Measurements from ENCODE around the gene ZNF583. TPM values are rescaled to one million over a fixed set of nuclear protein-coding genes. Genes with fewer than 3 reads are reported as not detected.

The ZNF583 gene
- total RNA-seq: 1.0 TPM

GRCh38 chr19:56403764-56404704, at the start of gene ZNF583:
Gene ZNF583 (plus strand): TSS chr19:56404332. CDS start chr19:56407115, 2,783 bp downstream.
- peaks cover 36% of the 10 kb centered on the region for H3K9me3 ChIP-seq (ENCODE audit: low read depth, low read length)
- H3K27me3 ChIP-seq (ENCODE audit: insufficient read depth, low read length): no peaks in the 10 kb centered on the region
- H3K4me3 ChIP-seq (ENCODE audit: low read length): peak within 1 kb of the TSS; percentile 71
- H3K4me1 ChIP-seq (ENCODE audit: insufficient read depth, low read length): peaks cover 19% of the 10 kb centered on the region

DNA sequence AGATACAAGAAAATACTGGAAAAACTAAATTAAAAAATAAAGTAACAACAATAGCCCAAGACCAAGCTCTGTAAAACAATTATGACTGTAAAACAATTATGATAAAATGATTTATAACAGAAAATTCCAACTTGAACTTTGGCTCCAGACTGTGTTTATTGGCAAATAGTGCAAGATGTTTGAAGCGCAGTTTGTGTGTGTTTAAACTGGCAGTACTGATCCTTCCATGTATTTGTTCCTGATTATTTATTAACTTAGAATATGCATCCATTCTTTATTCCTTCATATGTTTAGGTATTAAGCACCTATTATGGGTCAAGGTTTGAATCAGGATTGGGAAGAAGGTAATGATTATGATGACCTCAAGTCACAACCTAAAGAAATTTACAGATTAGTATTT, 48.6 kb upstream of the ZNF583 start:
- no peaks in the 10 kb centered on the region for H3K4me1 ChIP-seq (ENCODE audit: insufficient read depth, low read length)
- no peak overlapping the region for H3K4me3 ChIP-seq (ENCODE audit: low read length)
- peaks cover 8% of the 10 kb centered on the region for H3K9me3 ChIP-seq (ENCODE audit: low read depth, low read length)
- H3K27me3 ChIP-seq (ENCODE audit: insufficient read depth, low read length): no peaks in the 10 kb centered on the region

DNA sequence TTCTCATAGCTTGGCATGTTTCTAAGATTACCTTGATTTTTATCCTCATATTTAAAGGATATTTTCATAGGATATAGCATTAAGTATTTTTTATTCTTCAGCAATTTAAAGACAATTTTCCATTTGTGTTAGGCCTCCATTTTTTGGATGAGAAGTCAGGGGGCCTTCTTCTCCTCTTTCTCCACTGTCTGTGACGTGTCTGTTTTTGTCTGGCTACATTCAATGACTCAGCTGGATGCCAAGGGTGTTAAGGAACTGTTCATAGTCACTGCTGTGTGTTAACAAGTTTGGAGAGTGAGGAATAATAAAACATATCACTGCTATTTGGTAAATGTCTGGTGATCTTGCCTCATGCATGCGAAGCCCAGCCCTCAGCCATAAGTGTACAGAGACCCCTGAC, 47.2 kb upstream of the ZNF583 start:
- Histone ChIP-seq H3K4me1 (ENCODE audit: insufficient read depth, low read length) (no peaks in the 10 kb centered on the region), H3K27me3 (ENCODE audit: insufficient read depth, low read length) (no peaks in the 10 kb centered on the region), H3K9me3 (ENCODE audit: low read depth, low read length) (peaks cover 8% of the 10 kb centered on the region), H3K4me3 (ENCODE audit: low read length) (no peak overlapping the region)

DNA sequence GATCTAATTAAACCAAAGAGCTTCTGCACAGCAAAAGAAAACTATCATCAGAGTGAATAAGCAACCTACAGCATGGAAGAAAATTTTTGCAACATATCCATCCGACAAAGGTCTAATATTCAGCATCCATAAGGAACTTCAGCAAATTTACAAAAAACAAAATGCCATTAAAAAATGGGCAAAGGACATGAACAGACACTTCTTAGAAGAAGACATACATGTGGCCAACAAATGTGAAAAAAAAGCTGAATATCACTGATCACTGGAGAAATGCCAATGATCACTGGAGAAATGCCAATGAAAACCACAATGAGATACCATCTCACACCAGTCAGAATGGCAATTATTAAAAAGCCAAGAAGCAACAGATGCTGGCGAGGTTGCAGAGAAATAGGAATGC, 43.3 kb upstream of the ZNF583 start:
- Histone ChIP-seq H3K27me3 (ENCODE audit: insufficient read depth, low read length) (no peaks in the 10 kb centered on the region), H3K9me3 (ENCODE audit: low read depth, low read length) (peaks cover 18% of the 10 kb centered on the region), H3K4me3 (ENCODE audit: low read length) (no peak overlapping the region), H3K4me1 (ENCODE audit: insufficient read depth, low read length) (no peaks in the 10 kb centered on the region)

DNA sequence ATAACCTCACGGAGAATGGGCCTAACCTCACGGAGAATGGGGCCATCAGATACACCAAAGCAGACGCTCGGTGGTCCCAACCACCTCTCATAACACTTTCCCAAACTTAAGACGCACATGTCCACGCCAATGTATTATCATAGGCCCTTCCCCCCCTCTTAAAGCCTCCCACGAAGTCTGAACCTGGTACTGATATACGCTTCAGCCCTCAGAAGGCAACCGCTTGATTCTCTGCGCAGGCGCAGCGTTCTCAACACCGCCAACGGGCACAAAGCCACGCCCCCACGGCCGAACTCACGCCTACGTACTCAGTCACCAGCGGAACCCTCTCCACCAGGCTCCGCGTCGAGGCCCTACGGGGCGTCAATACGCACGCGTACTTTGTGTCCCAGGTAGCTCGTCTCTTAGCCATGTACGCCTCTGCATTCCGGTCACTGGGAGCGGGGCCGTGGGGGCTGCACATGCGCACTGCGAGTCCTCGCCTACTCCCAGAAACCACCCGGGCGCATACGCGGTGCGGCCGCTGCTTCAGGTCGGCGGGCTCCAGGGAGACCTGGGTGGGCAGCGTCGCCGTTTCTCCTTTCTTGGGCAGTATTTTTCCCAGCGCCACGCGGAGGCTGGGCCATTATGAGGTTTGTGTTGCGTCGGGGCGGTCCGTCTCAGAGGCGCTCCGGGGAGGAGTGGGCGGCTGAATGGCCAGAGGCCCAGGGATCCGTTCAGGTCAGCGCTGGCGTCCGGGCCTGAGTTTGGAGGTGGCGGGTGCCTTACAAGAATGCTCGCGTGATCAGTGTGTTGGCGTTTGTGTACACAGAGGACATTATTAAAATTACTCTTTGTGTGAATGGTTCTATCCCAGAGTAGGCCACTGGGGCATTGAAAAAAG, 36.1 kb upstream of the ZNF583 start:
- Histone ChIP-seq H3K4me1 (ENCODE audit: insufficient read depth, low read length) (peaks cover 9% of the 10 kb centered on the region), H3K9me3 (ENCODE audit: low read depth, low read length) (peaks cover 21% of the 10 kb centered on the region), H3K27me3 (ENCODE audit: insufficient read depth, low read length) (no peaks in the 10 kb centered on the region), H3K4me3 (ENCODE audit: low read length) (peak overlapping the region; percentile 54)

- Histone ChIP-seq H3K27me3 (ENCODE audit: insufficient read depth, low read length) (no peaks in the 10 kb centered on the region), H3K4me1 (ENCODE audit: insufficient read depth, low read length) (peaks cover 9% of the 10 kb centered on the region), H3K9me3 (ENCODE audit: low read depth, low read length) (peaks cover 22% of the 10 kb centered on the region), H3K4me3 (ENCODE audit: low read length) (no peak overlapping the region)
These were observed 34.1 kb upstream of the ZNF583 start for GRCh38 chr19:56369886-56370676.

- peaks cover 44% of the 10 kb centered on the region for H3K9me3 ChIP-seq (ENCODE audit: low read depth, low read length)
These were observed 31.9 kb upstream of the ZNF583 start for GRCh38 chr19:56372281-56372680.

DNA sequence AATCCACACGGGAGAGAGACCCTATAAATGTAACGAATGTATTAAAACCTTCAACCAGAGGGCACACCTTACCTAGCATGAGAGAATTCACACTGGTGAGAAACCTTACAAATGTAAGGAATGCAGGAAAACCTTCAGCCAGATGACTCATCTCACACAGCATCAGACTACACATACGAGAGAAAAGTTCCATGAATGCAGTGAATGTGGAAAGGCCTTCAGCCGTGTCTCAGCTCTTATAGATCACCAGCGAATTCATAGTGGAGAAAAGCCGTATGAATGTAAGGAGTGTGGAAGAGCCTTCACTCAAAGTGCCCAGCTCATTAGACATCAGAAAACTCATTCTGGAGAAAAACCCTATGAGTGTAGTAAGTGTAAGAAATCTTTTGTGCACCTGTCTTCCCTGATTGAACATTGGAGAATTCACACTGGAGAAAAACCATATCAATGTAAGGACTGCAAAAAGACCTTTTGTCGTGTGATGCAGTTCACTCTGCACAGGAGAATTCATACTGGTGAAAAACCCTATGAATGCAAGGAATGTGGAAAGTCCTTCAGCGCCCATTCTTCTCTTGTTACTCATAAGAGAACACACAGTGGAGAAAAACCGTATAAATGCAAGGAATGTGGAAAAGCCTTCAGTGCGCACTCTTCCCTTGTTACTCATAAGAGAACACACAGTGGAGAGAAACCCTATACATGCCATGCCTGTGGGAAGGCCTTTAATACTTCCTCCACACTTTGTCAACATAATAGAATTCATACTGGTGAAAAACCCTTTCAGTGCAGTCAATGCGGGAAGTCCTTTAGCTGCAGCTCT, 26.8 kb upstream of the ZNF583 start:
- Histone ChIP-seq H3K4me3 (ENCODE audit: low read length) (no peak overlapping the region), H3K9me3 (ENCODE audit: low read depth, low read length) (peaks cover 73% of the 10 kb centered on the region), H3K27me3 (ENCODE audit: insufficient read depth, low read length) (no peaks in the 10 kb centered on the region), H3K4me1 (ENCODE audit: insufficient read depth, low read length) (no peaks in the 10 kb centered on the region)

More at GRCh38 chr19:56372281-56372680, 31.9 kb upstream of the ZNF583 start:
- Histone ChIP-seq H3K27me3 (ENCODE audit: insufficient read depth, low read length) (no peaks in the 10 kb centered on the region), H3K4me1 (ENCODE audit: insufficient read depth, low read length) (peaks cover 9% of the 10 kb centered on the region), H3K4me3 (ENCODE audit: low read length) (no peak overlapping the region)

- H3K4me3 ChIP-seq (ENCODE audit: low read length): no peak overlapping the region
- no peaks in the 10 kb centered on the region for H3K4me1 ChIP-seq (ENCODE audit: insufficient read depth, low read length)
- peaks cover 59% of the 10 kb centered on the region for H3K9me3 ChIP-seq (ENCODE audit: low read depth, low read length)
- H3K27me3 ChIP-seq (ENCODE audit: insufficient read depth, low read length): no peaks in the 10 kb centered on the region
These were observed 20.1 kb upstream of the ZNF583 start for GRCh38 chr19:56383826-56384605.

DNA sequence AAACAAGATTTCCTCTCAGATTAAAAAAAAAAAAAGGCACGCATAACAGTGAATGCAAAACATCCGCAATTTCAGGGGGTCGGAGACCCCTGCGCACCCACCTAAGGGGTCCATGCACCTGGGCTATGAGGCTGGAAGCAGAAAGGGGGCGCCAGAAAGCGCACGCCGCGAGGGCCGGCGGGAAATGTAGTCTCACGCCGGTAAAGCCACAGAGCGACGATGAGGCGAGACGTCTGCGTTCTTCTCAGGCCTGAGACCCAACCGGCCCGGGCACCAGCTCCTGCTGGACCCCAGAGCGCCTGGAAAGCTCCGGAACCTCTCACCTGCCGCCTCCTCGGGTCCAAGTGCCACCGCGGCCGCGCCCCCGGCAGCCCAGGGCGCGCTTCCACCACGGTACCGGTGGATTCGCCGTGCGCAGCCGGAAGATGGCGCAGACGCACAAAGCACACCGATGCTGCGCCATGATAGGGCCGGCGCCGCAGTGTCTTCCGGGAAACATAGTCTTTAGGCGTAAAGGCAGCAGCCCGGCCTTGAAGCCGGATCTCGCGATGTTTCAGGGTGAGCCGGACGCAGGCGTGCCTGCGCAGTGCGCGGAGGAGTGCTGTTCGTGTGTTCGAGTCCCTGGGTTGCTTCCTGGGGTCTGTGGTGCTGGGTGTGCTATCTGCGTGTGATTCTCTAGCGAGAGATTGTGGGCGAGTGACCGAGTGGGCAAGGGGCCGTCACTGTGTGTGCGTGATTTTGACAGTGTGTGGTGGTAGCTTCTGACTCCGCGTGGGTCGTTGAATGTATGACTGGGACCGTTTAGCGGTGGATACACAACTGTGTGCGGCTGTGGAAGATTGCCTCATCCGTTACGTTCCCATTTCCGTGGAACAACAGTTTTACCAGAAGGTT, 10.8 kb upstream of the ZNF583 start, which contains the start of gene ZNF582:
TSS of gene ZNF582 (minus strand) at position 416 of the 894 bp plus-strand sequence. CDS start 1,782 bp downstream, outside the sequence.
- Histone ChIP-seq H3K4me1 (ENCODE audit: insufficient read depth, low read length) (peaks cover 3% of the 10 kb centered on the region), H3K4me3 (ENCODE audit: low read length) (peak within 1 kb of the TSS; percentile 60), H3K9me3 (ENCODE audit: low read depth, low read length) (peaks cover 18% of the 10 kb centered on the region), H3K27me3 (ENCODE audit: insufficient read depth, low read length) (no peaks in the 10 kb centered on the region)

DNA sequence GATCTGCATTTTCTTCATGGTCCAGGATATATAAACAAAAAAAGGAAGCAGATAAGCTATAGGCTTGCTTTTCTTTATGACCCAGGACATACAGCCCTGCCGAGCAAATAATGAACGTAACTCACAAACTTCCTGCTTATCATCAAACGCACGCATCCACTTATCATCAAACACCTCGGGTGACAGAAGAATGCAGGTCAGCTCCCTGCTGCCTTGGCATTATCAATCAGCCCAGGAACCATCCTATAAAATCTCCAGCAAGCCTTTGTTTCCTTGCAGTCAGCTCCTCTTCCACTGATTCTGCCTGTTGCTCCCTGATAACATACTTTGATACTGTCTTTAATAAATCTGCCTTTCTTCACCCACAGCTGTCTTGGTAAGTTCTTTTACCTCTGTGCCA, 5.3 kb upstream of the ZNF583 start:
- Histone ChIP-seq H3K4me1 (ENCODE audit: insufficient read depth, low read length) (peaks cover 8% of the 10 kb centered on the region), H3K4me3 (ENCODE audit: low read length) (no peak overlapping the region), H3K9me3 (ENCODE audit: low read depth, low read length) (peaks cover 27% of the 10 kb centered on the region), H3K27me3 (ENCODE audit: insufficient read depth, low read length) (no peaks in the 10 kb centered on the region)

GRCh38 chr19:56400485-56400884, 3.6 kb upstream of the ZNF583 start:
- Histone ChIP-seq H3K9me3 (ENCODE audit: low read depth, low read length) (peaks cover 17% of the 10 kb centered on the region), H3K27me3 (ENCODE audit: insufficient read depth, low read length) (no peaks in the 10 kb centered on the region), H3K4me1 (ENCODE audit: insufficient read depth, low read length) (peaks cover 19% of the 10 kb centered on the region), H3K4me3 (ENCODE audit: low read length) (no peak overlapping the region)

All from mononuclear cell (primary cell).